SK-N-MC (cell line): ENCODE measurements around the gene FGG.

Experiments
- EZH2 ChIP-seq: fragments of 200-600 bp; sonication (generic); IDR thresholded peaks from one replicate; pipeline ENCODE4 v1.6.1; 2017; ENCODE audit warnings: antibody characterized with exemption
- POLR2AphosphoS5 ChIP-seq: IDR thresholded peaks from 2 replicates; pipeline ENCODE4 v1.6.1; 2012; ENCODE audit warnings: mild to moderate bottlenecking, low read depth, low read length, borderline replicate concordance

GRCh38 chr4:154564311-154564710 is 48.1 kb downstream of the FGG start:
- no peak for TF ChIP-seq POLR2AphosphoS5
- no peak for TF ChIP-seq EZH2
